Measurements from ENCODE around the gene SMOC1.

Gene SMOC1

GRCh38 chr14:70064136-70064865 lies 185.1 kb downstream of the SMOC1 start:
- TF ChIP-seq TAF1 (IDR thresholded peaks at IDR 0.05; ENCODE audit: borderline replicate concordance, insufficient read depth, low read length) (no peak), REST (IDR thresholded peaks at IDR 0.05; ENCODE audit: insufficient read depth in 1 of 2, low read depth in 2 of 2, low read length in 2 of 2) (no peak), FOXP2 (optimal IDR thresholded peaks at IDR 0.05; ENCODE audit: borderline replicate concordance, extremely low read depth, extremely low read length, insufficient read depth) (no peak), SIN3A (IDR thresholded peaks at IDR 0.05; ENCODE audit: borderline replicate concordance, insufficient read depth, low read length) (no peak), POLR2AphosphoS5 (IDR thresholded peaks at IDR 0.05; ENCODE audit: low read depth, low read length) (no peak)

GRCh38 chr14:70067810-70068209 lies 188.6 kb downstream of the SMOC1 start:
- TF ChIP-seq FOXP2 (optimal IDR thresholded peaks at IDR 0.05; ENCODE audit: borderline replicate concordance, extremely low read depth, extremely low read length, insufficient read depth) = no peak
- no peak for TF ChIP-seq TAF1 (IDR thresholded peaks at IDR 0.05; ENCODE audit: borderline replicate concordance, insufficient read depth, low read length)
- no peak for TF ChIP-seq SIN3A (IDR thresholded peaks at IDR 0.05; ENCODE audit: borderline replicate concordance, insufficient read depth, low read length)
- no peak for TF ChIP-seq REST (IDR thresholded peaks at IDR 0.05; ENCODE audit: insufficient read depth in 1 of 2, low read depth in 2 of 2, low read length in 2 of 2)
- no peak for TF ChIP-seq POLR2AphosphoS5 (IDR thresholded peaks at IDR 0.05; ENCODE audit: low read depth, low read length)

- TF ChIP-seq SIN3A (IDR thresholded peaks at IDR 0.05; ENCODE audit: borderline replicate concordance, insufficient read depth, low read length) = no peak
- no peak for TF ChIP-seq FOXP2 (optimal IDR thresholded peaks at IDR 0.05; ENCODE audit: borderline replicate concordance, extremely low read depth, extremely low read length, insufficient read depth)
- TF ChIP-seq POLR2AphosphoS5 (IDR thresholded peaks at IDR 0.05; ENCODE audit: low read depth, low read length) = no peak
- no peak for TF ChIP-seq REST (IDR thresholded peaks at IDR 0.05; ENCODE audit: insufficient read depth in 1 of 2, low read depth in 2 of 2, low read length in 2 of 2)
- no peak for TF ChIP-seq TAF1 (IDR thresholded peaks at IDR 0.05; ENCODE audit: borderline replicate concordance, insufficient read depth, low read length)
Observed at GRCh38 chr14:70069186-70069585, 190.0 kb downstream of the SMOC1 start.

- no peak for TF ChIP-seq REST (IDR thresholded peaks at IDR 0.05; ENCODE audit: insufficient read depth in 1 of 2, low read depth in 2 of 2, low read length in 2 of 2)
Observed at GRCh38 chr14:70073924-70074566, 194.8 kb downstream of the SMOC1 start.

Data from PFSK-1 (cell line).